Duodenal mucosa (tissue), 2 donors: ENCODE data around the gene SEMA6A.

Experiments used
- H3K27ac ChIP-seq: one replicate; pipeline ENCODE4 v1.7.0; 2013; ENCODE audit warnings: low read depth, low read length
- H3K27me3 ChIP-seq, 2 donors: one replicate each; pipeline ENCODE4 v1.7.0; 2013; ENCODE audit warnings: low read length in 2 of 2, control low read depth in 1 of 2; ENCODE audit not compliant: insufficient read depth in 2 of 2, control insufficient read depth in 1 of 2
- H3K36me3 ChIP-seq, 2 donors: one replicate each; pipeline ENCODE4 v1.7.0; 2013; ENCODE audit warnings: low read length in 2 of 2, control low read depth in 1 of 2; ENCODE audit not compliant: insufficient read depth in 2 of 2, control insufficient read depth in 1 of 2
- H3K4me1 ChIP-seq, 2 donors: one replicate each; pipeline ENCODE4 v1.7.0; 2013; ENCODE audit warnings: low read length in 2 of 2, control low read depth in 1 of 2; ENCODE audit not compliant: insufficient read depth in 2 of 2, control insufficient read depth in 1 of 2
- H3K4me3 ChIP-seq, 2 donors: one replicate each; pipeline ENCODE4 v1.7.0; 2013; ENCODE audit warnings: low read length in 2 of 2, low read depth in 1 of 2
- H3K9ac ChIP-seq, 2 donors: one replicate each; pipeline ENCODE4 v1.7.0; 2013; ENCODE audit warnings: low read length in 2 of 2, low read depth in 1 of 2
- H3K9me3 ChIP-seq, 2 donors: one replicate each; pipeline ENCODE4 v1.7.0; 2013; ENCODE audit warnings: low read length in 2 of 2, control low read depth in 1 of 2; ENCODE audit not compliant: control insufficient read depth in 1 of 2

Gene SEMA6A

DNA sequence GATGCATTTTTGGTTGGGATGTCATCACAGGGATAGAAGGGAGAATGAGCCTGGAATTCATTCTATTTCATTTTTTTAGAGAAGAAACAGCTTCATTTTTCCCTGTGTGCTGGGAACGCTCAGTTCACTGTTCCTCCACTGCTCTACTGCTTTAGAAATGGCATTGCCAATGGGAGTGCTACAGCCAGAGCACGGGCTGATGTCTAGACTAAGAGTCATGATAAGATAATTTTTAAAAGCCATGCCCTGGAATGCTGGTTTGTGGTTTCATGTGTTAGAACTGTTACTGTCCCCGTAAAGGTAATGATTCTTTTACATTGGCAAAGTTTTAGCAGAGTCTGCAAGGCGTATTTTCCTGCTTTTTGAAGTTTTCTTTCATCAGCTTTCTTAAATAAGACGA, 119.6 kb downstream of the SEMA6A start:
- H3K4me3 ChIP-seq: no peak overlapping the region
- H3K9me3 ChIP-seq: no peaks in the 10 kb centered on the region
- H3K27ac ChIP-seq: no peak overlapping the region
- H3K9ac ChIP-seq: no peak overlapping the region
- peaks cover 11 to 12% of the 10 kb centered on the region in 2 donors for H3K36me3 ChIP-seq
- no peaks in the 10 kb centered on the region for H3K27me3 ChIP-seq
- no peaks in the 10 kb centered on the region for H3K4me1 ChIP-seq

DNA sequence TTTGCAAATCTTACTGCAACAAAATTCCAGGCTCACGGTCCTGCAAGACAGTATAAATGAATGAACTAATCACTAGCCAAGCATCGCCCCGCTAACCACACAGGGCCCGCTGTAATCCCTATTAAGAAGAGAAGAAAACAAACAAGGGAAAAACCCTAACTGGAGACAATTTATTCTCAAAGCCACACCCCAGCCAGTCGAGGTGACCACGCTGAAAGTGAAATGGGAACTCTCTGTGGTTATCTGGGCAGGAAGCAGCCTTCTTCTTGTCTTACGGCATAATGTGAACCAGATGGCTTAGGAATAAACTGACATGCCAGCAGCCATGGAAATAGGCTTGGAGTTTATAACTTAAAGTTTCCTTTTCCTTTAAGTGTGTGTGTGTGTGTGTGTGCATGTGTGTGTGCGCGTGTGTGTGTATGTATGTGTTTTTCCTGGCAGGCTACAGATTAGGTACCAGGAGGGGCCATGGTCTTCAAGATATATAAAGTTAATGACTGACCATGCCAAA, 120.2 kb downstream of the SEMA6A start:
- no peak overlapping the region for H3K9ac ChIP-seq
- no peaks in the 10 kb centered on the region for H3K9me3 ChIP-seq
- no peak overlapping the region for H3K4me3 ChIP-seq
- H3K4me1 ChIP-seq: no peaks in the 10 kb centered on the region
- H3K27me3 ChIP-seq: no peaks in the 10 kb centered on the region
- peaks cover 11 to 12% of the 10 kb centered on the region in 2 donors for H3K36me3 ChIP-seq
- H3K27ac ChIP-seq: no peak overlapping the region

DNA sequence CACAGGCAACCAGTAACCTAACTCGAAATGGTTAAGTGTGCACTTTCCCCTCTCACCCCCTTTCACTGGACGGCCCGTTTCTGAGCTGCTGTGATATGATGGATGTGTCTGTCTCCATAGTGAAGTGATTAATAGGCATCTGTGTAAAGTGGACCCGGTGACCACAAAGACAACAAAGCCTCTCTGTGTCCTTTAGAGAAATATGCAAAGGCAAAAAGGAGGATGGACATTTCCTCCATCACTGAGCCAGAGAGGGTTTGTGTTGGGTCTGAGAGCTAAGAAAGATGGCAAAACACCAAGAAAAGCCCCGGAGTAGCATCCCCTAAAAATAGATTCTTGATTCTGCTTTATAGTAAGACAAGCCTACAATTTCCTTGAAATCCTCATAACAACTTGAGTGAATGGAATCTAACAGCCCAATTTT, 120.6 kb downstream of the SEMA6A start:
- no peak overlapping the region for H3K27ac ChIP-seq
- no peak overlapping the region for H3K9ac ChIP-seq
- H3K9me3 ChIP-seq: no peaks in the 10 kb centered on the region
- no peaks in the 10 kb centered on the region for H3K27me3 ChIP-seq
- H3K4me1 ChIP-seq: no peaks in the 10 kb centered on the region
- H3K36me3 ChIP-seq: peaks cover 11 to 12% of the 10 kb centered on the region in 2 donors
- no peak overlapping the region for H3K4me3 ChIP-seq

DNA sequence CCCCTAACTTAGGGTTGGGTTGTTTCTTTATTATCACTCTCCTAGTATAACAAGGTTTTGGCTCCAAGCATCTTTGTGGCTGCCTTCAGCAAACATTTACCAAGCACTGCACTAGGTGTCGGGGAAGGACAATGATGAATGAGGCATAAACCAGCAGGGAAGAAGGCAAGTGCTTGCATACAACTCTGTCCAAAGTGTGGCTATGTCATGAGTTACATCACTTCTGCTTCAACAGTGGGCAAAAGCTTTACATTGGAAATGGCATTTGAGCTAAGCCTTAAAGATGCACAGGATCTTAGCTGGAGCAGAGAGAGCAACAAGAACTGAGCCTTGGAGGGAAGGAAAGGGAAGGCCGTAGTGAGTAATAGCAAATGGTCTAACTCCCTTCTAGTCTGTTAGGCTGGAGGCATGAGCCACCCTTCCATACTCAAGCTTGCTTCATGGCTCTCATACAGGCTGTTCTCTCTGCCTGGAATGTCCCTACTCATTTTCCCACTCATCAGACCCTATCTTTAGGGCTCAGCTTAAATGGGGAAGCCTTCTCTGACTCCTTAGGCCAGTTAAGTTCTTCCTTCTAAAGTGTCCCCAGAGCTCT, 121.8 kb downstream of the SEMA6A start:
- Histone ChIP-seq H3K9me3 (no peaks in the 10 kb centered on the region), H3K4me1 (no peaks in the 10 kb centered on the region), H3K4me3 (no peak overlapping the region), H3K9ac (no peak overlapping the region), H3K36me3 (peaks cover 13 to 14% of the 10 kb centered on the region in 2 donors), H3K27me3 (no peaks in the 10 kb centered on the region), H3K27ac (no peak overlapping the region)

DNA sequence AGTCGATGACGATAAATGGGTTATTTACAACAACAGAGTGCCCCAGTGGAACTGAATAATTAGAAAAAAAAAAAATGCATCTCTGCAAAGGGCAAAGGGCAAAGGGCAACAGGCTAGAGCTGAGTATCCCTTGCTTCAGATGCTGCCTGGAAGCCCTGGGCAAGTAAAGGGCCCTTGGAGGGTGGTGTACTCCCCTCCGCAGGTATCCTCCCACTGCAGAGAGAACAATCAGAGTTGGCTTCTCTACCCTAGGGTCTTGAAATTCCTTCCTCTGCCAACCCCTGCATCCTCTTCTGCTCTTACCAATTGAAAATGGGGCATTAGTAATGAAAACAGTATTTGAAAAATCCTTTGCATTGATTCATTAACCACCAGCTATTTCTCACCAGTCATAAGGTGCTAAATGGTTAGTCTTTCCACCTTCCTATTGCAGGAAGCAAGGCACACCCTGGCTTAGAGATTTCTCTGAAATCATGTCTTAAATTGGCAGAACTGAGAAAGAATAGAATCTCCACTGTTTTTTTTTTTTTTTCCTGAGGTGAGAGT, 122.6 kb downstream of the SEMA6A start:
- Histone ChIP-seq H3K4me3 (no peak overlapping the region), H3K36me3 (peaks cover 19% of the 10 kb centered on the region in 2 donors), H3K27ac (no peak overlapping the region), H3K27me3 (no peaks in the 10 kb centered on the region), H3K4me1 (no peaks in the 10 kb centered on the region), H3K9me3 (no peaks in the 10 kb centered on the region), H3K9ac (no peak overlapping the region)

DNA sequence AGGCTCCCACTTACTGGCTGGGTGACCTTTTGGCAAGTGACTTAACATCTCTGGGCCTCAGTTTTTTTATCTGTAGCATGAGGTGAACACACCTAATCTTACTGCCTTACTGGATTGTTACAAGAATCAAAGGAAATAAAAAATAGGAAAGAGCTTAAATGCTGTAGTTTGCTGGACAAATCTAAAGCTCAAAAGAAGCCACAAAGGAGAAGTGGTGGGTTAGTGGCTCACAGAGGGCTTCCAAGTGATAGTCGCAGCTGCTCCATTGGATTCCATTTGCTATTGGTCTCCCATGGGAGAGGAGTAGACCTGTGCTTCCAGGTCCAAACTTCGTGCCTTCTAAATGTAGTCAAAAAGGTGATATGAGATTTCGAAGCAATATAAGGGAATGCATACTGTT, 123.6 kb downstream of the SEMA6A start:
- H3K36me3 ChIP-seq: peaks cover 22 to 25% of the 10 kb centered on the region in 2 donors
- H3K9ac ChIP-seq: no peak overlapping the region
- no peaks in the 10 kb centered on the region for H3K9me3 ChIP-seq
- no peak overlapping the region for H3K27ac ChIP-seq
- no peaks in the 10 kb centered on the region for H3K27me3 ChIP-seq
- no peaks in the 10 kb centered on the region for H3K4me1 ChIP-seq
- no peak overlapping the region for H3K4me3 ChIP-seq

DNA sequence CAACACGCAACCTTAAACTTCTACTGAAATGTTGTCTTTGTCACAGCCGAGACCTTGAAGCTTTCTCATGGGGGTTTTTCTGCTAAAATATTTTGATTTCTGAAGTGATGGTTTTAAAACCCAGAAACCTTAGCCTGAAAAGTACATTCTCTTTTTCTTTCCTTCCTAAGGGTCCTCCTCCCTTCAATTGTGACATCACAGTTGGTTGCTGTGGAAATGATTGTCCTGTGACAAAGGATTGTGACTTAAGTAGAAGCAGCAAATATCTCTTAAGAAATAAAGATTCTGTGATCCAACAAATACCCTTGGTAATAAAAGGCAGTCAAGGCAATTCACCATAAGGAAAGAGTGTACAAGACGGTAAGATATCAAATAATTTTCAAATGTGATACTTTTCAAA, 125.2 kb downstream of the SEMA6A start:
- peaks cover 31 to 35% of the 10 kb centered on the region in 2 donors for H3K36me3 ChIP-seq

DNA sequence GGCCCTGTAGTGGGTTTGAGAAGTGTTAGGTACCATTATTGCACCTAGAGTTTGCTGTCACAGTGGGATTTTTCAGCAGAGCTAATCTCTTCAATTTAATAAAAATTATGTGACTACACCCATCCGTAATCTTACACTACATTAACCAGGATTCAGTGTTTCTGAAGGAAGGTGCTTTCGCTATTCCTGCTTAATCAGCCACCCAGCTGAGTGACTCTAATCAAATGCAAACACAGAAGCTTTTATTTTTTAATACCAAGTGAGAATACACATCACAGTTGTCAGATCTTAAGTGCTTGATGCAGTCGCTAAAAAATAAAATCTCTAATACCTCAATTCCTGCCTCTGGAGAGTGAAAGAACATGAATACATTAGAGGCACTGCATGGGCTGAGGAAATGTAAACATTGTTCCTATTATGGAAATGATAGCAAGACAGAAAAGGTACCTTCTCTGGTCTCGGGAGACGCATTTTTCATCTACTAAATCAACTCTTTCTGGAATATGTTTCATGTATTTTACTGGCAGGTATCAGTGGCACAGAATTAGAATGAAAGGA, 125.7 kb downstream of the SEMA6A start:
- Histone ChIP-seq H3K27ac (no peak overlapping the region), H3K4me3 (no peak overlapping the region), H3K4me1 (no peaks in the 10 kb centered on the region), H3K27me3 (no peaks in the 10 kb centered on the region), H3K36me3 (peaks cover 31 to 35% of the 10 kb centered on the region in 2 donors), H3K9ac (no peak overlapping the region), H3K9me3 (no peaks in the 10 kb centered on the region)

More for the DNA sequence above, 125.2 kb downstream of the SEMA6A start:
- no peak overlapping the region for H3K4me3 ChIP-seq
- no peak overlapping the region for H3K27ac ChIP-seq
- no peaks in the 10 kb centered on the region for H3K27me3 ChIP-seq
- no peaks in the 10 kb centered on the region for H3K4me1 ChIP-seq
- H3K9ac ChIP-seq: no peak overlapping the region
- no peaks in the 10 kb centered on the region for H3K9me3 ChIP-seq

DNA sequence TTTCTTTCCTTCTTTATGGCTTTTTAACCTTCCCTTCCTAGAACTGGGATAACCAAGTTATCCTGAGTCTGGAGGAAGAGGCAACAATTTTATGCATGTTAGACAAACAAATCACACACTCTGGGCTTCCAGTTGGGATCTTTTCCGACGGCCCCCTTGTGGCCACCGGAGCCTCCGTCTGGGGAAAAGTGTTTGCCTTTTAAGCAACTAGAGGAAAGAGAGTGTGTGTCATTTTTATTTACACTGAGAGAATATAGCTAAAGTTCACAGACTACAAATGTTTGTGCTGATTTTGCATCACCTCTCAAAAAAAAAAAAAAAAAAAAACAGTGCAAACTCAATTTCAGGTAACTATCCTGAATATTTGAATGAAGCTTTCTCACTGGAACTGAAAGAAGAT, 126.2 kb downstream of the SEMA6A start:
- Histone ChIP-seq H3K27me3 (no peaks in the 10 kb centered on the region), H3K4me1 (no peaks in the 10 kb centered on the region), H3K9me3 (no peaks in the 10 kb centered on the region), H3K36me3 (peaks cover 31 to 35% of the 10 kb centered on the region in 2 donors), H3K27ac (no peak overlapping the region), H3K9ac (no peak overlapping the region), H3K4me3 (no peak overlapping the region)

DNA sequence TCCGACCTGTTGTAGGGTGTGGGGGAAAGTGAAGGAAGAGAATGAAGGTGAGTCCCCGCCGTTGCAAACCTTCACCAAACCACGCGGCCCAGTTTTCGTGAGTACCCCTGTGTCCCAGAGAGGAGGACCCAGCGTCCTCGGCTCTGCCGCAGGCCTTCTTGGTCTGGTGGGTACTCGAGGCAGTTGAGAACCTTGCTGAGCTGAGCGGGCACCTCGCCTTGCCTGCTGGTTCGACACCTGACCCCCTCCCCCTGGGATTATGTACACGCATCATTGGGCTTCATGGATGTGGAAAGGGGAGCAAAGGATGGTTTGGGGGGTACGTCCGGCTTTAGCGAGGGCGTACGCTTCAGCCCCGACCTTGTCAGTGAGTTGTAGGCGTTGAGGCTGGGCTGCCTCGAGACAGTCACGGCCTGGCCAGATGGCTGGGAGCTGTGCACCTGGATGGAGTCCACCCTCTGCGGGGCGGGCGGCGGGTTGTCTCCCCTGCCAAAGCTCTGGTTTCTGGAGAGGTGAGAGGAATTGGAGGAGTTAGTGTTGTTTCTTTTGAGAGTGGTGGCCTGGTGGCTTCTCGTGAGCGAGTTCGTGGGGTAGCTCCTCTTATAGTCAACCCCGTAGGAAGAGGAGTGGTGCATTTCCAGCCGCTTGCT, 128.1 kb downstream of the SEMA6A start:
- H3K9me3 ChIP-seq: no peaks in the 10 kb centered on the region
- peaks cover 27 to 35% of the 10 kb centered on the region in 2 donors for H3K36me3 ChIP-seq
- H3K27me3 ChIP-seq: no peaks in the 10 kb centered on the region
- no peak overlapping the region for H3K4me3 ChIP-seq
- H3K4me1 ChIP-seq: no peaks in the 10 kb centered on the region
- H3K27ac ChIP-seq: no peak overlapping the region
- no peak overlapping the region for H3K9ac ChIP-seq
